ENCODE measurements around the gene HLF.

DNA sequence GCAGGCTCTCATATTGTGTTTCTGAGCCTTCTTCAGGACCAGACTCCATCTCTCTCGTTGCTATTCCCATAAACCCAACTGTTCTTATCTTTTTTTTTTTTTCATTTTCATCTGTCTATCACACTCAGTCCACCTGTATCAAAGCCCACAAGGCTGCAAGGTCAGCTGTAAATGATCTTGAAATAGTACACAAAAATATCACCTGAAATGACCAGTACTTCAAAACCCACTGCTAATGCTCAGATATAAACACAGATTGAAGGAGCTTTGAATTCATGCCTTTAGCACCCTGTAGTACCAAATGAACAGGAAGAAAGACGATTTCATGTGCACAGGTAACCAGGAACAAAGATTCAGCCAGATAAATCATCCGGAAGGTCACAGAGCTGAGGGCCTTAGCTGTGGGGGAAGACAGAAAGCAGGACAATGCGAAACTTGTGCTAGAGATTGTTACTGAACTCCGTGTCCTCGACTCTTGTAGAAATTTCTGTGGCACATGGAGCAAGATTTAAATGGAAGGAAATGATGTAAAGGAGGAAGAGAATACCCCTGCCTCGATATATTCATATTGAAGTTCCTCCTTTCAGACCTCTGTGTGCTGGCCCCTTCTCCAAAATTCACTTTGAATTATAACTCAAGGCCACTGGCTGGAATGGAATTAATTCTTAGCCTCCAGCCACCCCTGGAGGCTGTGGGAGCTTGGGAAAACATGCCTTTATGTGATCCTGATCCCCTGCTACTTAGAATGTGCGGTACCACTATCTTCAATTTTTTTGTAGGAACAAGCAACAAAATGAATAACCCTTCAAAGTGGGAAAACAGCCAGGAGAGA, 4.1 kb downstream of the HLF start:
- TF ChIP-seq POLR2A (IDR thresholded peaks at IDR 0.05) = no peak
- TF ChIP-seq, protein P1, sequence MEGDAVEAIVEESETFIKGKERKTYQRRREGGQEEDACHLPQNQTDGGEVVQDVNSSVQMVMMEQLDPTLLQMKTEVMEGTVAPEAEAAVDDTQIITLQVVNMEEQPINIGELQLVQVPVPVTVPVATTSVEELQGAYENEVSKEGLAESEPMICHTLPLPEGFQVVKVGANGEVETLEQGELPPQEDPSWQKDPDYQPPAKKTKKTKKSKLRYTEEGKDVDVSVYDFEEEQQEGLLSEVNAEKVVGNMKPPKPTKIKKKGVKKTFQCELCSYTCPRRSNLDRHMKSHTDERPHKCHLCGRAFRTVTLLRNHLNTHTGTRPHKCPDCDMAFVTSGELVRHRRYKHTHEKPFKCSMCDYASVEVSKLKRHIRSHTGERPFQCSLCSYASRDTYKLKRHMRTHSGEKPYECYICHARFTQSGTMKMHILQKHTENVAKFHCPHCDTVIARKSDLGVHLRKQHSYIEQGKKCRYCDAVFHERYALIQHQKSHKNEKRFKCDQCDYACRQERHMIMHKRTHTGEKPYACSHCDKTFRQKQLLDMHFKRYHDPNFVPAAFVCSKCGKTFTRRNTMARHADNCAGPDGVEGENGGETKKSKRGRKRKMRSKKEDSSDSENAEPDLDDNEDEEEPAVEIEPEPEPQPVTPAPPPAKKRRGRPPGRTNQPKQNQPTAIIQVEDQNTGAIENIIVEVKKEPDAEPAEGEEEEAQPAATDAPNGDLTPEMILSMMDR (IDR thresholded peaks at IDR 0.05) = no peak

Data from stomach (tissue), 4 donors.